ENCODE results near the gene EME1. TPM values are rescaled to one million over a fixed set of nuclear protein-coding genes. Genes with fewer than 3 reads are reported as not detected.
"Not testable (repeated sequence)": the region's sequence is repeated elsewhere in the genome, so short reads cannot be mapped to it uniquely, and the experiment has no call there.

EME1 gene
- total RNA-seq, 1 donor: 4.7 TPM

GRCh38 chr17:50331085-50331791 lies 41.8 kb upstream of the EME1 start:
- no peak overlapping the region for H3K4me3 ChIP-seq (ENCODE audit: low read depth, low read length)
- TF ChIP-seq, protein P1, sequence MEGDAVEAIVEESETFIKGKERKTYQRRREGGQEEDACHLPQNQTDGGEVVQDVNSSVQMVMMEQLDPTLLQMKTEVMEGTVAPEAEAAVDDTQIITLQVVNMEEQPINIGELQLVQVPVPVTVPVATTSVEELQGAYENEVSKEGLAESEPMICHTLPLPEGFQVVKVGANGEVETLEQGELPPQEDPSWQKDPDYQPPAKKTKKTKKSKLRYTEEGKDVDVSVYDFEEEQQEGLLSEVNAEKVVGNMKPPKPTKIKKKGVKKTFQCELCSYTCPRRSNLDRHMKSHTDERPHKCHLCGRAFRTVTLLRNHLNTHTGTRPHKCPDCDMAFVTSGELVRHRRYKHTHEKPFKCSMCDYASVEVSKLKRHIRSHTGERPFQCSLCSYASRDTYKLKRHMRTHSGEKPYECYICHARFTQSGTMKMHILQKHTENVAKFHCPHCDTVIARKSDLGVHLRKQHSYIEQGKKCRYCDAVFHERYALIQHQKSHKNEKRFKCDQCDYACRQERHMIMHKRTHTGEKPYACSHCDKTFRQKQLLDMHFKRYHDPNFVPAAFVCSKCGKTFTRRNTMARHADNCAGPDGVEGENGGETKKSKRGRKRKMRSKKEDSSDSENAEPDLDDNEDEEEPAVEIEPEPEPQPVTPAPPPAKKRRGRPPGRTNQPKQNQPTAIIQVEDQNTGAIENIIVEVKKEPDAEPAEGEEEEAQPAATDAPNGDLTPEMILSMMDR (IDR thresholded peaks at IDR 0.05; ENCODE audit: insufficient read depth, low read depth, low read length): no peak
- DNase-seq (ENCODE audit: low read depth): no peak

GRCh38 chr17:50332196-50332595 lies 40.8 kb upstream of the EME1 start:
- H3K4me3 ChIP-seq (ENCODE audit: low read depth, low read length): no peak overlapping the region
- DNase-seq (ENCODE audit: low read depth): no peak
- TF ChIP-seq, protein P1 (IDR thresholded peaks at IDR 0.05; ENCODE audit: insufficient read depth, low read depth, low read length): no peak

DNA sequence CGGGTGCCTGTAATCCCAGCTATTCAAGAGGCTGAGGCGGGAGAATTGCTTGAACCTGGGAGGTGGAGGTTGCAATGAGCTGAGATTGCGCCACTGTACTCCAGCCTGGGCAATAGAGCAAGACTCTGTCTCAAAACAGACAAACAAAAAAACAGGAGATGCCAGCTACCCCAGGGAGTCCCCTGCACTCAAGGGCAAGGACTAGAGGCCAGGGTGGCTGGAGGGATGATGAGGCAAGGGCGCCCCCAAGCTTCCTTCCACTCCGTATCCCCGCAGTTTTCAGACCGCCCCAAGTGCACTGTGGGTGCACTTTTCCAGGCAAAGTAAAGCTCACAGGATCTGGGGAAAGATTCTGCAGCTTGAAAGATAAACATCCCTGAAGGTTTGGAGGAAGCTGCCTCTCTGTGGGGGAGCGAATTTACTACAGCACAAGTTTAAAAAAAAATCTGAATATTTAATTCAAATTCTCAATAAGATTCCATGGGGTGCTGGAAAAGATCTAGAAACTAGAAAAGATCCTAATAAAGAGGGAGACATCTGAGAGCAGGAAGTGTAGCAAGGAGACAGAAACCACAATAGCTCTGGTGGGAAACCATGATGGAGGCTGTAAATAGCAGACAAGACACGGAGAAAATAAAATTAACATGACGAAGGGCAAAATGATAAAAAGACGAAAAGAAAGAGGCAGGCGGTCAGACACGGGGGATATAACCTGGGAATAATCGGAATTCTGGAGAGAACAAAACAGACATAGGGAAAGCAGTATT lies 39.6 kb upstream of the EME1 start:
- not testable (repeated sequence) for DNase-seq (ENCODE audit: low read depth); H3K4me3 ChIP-seq (ENCODE audit: low read depth, low read length)
- TF ChIP-seq, protein P1 (IDR thresholded peaks at IDR 0.05; ENCODE audit: insufficient read depth, low read depth, low read length): peak; percentile 14

DNA sequence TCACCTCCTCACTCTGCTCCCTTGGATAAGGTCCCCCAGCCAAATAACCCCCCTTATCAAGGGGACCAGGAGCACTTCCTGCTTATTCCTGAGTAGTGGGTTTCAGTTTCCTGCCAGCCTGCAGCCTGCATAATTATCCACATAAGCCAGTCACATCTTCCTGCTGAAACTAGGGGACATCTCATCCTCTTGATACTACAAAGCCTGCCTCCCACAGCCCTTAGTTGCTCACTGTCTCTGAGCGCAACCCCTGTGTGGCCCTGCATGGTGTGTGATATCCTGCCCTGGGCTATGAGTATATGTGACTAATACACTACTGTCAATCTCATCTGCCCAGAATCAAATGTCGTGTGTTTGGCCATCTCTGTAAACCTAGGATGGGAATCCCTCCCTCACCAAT lies 35.1 kb upstream of the EME1 start:
- DNase-seq (ENCODE audit: low read depth): no peak
- TF ChIP-seq, protein P1 (IDR thresholded peaks at IDR 0.05; ENCODE audit: insufficient read depth, low read depth, low read length): no peak
- no peak overlapping the region for H3K4me3 ChIP-seq (ENCODE audit: low read depth, low read length)

DNA sequence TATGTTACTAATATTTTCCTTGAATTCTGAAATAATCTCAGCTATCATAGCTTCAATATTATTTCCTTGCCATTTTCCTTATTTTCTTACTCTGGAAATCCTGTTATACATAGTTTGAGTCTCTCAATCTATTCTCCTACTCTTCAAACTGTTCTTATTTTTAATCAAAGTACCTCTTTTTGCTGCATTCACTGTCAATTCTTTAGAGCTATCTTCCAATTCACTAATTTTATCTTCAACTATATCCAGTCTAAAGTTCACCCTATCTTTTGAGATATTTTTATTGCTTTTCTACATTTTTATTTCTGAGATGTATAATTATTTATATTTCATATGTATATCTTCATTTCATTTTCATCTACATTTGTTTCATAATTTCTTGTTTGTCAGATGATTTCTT lies 34.4 kb upstream of the EME1 start:
- H3K4me3 ChIP-seq (ENCODE audit: low read depth, low read length): no peak overlapping the region
- DNase-seq (ENCODE audit: low read depth): no peak
- TF ChIP-seq, protein P1 (IDR thresholded peaks at IDR 0.05; ENCODE audit: insufficient read depth, low read depth, low read length): no peak

DNA sequence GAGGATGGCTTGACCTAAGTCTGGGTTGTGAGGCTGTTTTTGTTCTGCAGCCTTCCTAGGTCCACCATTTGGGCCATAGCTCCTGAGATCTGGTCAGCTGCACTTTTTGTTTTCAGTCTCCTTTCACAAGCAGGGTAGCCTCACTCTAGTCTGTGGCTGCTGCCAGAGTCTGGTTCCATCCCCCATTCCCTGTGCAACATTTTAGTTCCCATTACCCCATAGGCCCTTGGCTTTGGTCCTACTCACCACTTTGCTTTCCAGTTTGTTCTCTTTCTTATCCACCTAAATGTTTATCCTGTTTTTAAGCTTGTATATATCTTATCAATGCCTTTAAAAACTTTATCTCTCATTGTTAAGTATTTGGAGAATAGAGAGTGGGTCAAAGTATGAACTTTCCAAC lies 33.6 kb upstream of the EME1 start:
- no peak overlapping the region for H3K4me3 ChIP-seq (ENCODE audit: low read depth, low read length)
- DNase-seq (ENCODE audit: low read depth): no peak
- TF ChIP-seq, protein P1 (IDR thresholded peaks at IDR 0.05; ENCODE audit: insufficient read depth, low read depth, low read length): no peak

Data from fibroblast of villous mesenchyme (primary cell).